IMR-90 (cell line): ENCODE measurements around the gene PSMA7. TPM values are rescaled to one million over a fixed set of nuclear protein-coding genes. Genes with fewer than 3 reads are reported as not detected.

Experiments
- ATAC-seq: fragments of 200-7000 bp; cut with Tn5 transposase; 2 replicates; pipeline ENCODE4 v1.9.1; 2020; ENCODE audit warnings: low read depth, mild to moderate bottlenecking, moderate library complexity
- BruUV-seq: library from RNA; stranded (reverse); fragments of 400-500 nt; replicated peaks from 2 replicates; lab custom pipeline; 2021; lab: Mats Ljungman, UMichigan
- CTCF ChIA-PET: fragments of 300-600 bp; formaldehyde crosslinking; extraction: SDS; loops from one replicate; lab custom pipeline; 2021; ENCODE audit warnings: antibody characterized with exemption; lab: Yijun Ruan, JAX
- POLR2A ChIA-PET: fragments of 300-600 bp; sonication (Branson Sonifier 250); formaldehyde crosslinking; loops from one replicate; lab custom pipeline; 2022; ENCODE audit warnings: antibody characterized with exemption; ENCODE audit not compliant: unreplicated experiment; lab: Charles Lee
- DNase-seq: peaks from one replicate; pipeline ENCODE4 v3.0.0; 2013
- H2AFZ ChIP-seq: replicated peaks from 2 replicates; pipeline ENCODE3; 2013; ENCODE audit warnings: low read length, mild to moderate bottlenecking; ENCODE audit not compliant: poor library complexity
- H2AK5ac ChIP-seq: 2 replicates; pipeline ENCODE4 v1.6.1; 2013; ENCODE audit warnings: low read depth, low read length, inconsistent platforms
- H2AK9ac ChIP-seq: replicated peaks from 2 replicates; pipeline ENCODE3; 2013; ENCODE audit warnings: mild to moderate bottlenecking, low read depth, low read length, moderate library complexity; ENCODE audit not compliant: poor library complexity
- H2BK120ac ChIP-seq: 2 replicates; pipeline ENCODE4 v1.6.1; 2013; ENCODE audit warnings: low read depth, low read length, inconsistent platforms
- H2BK15ac ChIP-seq: 3 replicates; pipeline ENCODE4 v1.6.1; 2013; ENCODE audit warnings: low read depth, low read length, inconsistent platforms
- H2BK20ac ChIP-seq: 2 replicates; pipeline ENCODE4 v1.6.1; 2013; ENCODE audit warnings: low read depth, mild to moderate bottlenecking, inconsistent platforms, low read length, moderate library complexity
- H2BK5ac ChIP-seq: 2 replicates; pipeline ENCODE4 v1.6.1; 2013; ENCODE audit warnings: mild to moderate bottlenecking, low read depth, low read length, inconsistent platforms; ENCODE audit not compliant: poor library complexity, severe bottlenecking
- H3K14ac ChIP-seq: replicated peaks from 2 replicates; pipeline ENCODE4 v1.6.1; 2013; ENCODE audit warnings: low read depth, low read length, inconsistent platforms
- H3K18ac ChIP-seq: 2 replicates; pipeline ENCODE4 v1.6.1; 2013; ENCODE audit warnings: low read depth, low read length, control low read depth
- H3K23ac ChIP-seq: 2 replicates; pipeline ENCODE4 v1.6.1; 2013; ENCODE audit warnings: low read depth, low read length, inconsistent platforms
- H3K27ac ChIP-seq: 2 replicates; pipeline ENCODE4 v1.5.1; 2013; ENCODE audit warnings: mild to moderate bottlenecking, control low read depth, low read length; ENCODE audit not compliant: insufficient read depth
- H3K27me3 ChIP-seq: 2 replicates; pipeline ENCODE4 v1.6.1; 2013; ENCODE audit warnings: low read length; ENCODE audit not compliant: control insufficient read depth, insufficient read depth
- H3K36me3 ChIP-seq: 2 replicates; pipeline ENCODE4 v1.6.1; 2013; ENCODE audit warnings: low read length, mixed read lengths; ENCODE audit not compliant: control insufficient read depth, insufficient read depth
- H3K4ac ChIP-seq: 2 replicates; pipeline ENCODE4 v1.6.1; 2013; ENCODE audit warnings: low read depth, low read length, inconsistent platforms
- H3K4me1 ChIP-seq: 2 replicates; pipeline ENCODE4 v1.6.1; 2013; ENCODE audit warnings: low read length, mixed read lengths; ENCODE audit not compliant: control insufficient read depth, insufficient read depth
- H3K4me2 ChIP-seq: 2 replicates; pipeline ENCODE4 v1.6.1; 2013; ENCODE audit warnings: low read depth, mild to moderate bottlenecking, control low read depth, low read length, moderate library complexity
- H3K4me3 ChIP-seq: 2 replicates; pipeline ENCODE4 v1.5.1; 2013; ENCODE audit warnings: low read depth, mild to moderate bottlenecking, control low read depth, low read length, moderate library complexity; ENCODE audit not compliant: insufficient read depth
- H3K56ac ChIP-seq: 2 replicates; pipeline ENCODE4 v1.6.1; 2013; ENCODE audit warnings: low read length, inconsistent platforms; ENCODE audit not compliant: insufficient read depth; ENCODE audit errors: extremely low read depth
- H3K79me1 ChIP-seq, 2 experiments: 2 replicates each; pipeline ENCODE4 v1.6.1; 2013; ENCODE audit warnings: low read length in 2 of 2, inconsistent platforms in 1 of 2, low read depth in 1 of 2
- H3K9ac ChIP-seq: 2 replicates; pipeline ENCODE4 v1.6.1; 2013; ENCODE audit warnings: low read depth, low read length, control low read depth
- H3K9me1 ChIP-seq: 2 replicates; pipeline ENCODE4 v1.6.1; 2013; ENCODE audit warnings: low read length, inconsistent platforms; ENCODE audit not compliant: insufficient read depth
- H3K9me3 ChIP-seq: 2 replicates; pipeline ENCODE4 v1.6.1; 2013; ENCODE audit warnings: low read length; ENCODE audit not compliant: control insufficient read depth, insufficient read depth
- H4K20me1 ChIP-seq: 2 replicates; pipeline ENCODE4 v1.6.1; 2013; ENCODE audit warnings: low read length, inconsistent platforms; ENCODE audit not compliant: insufficient read depth
- H4K5ac ChIP-seq: 2 replicates; pipeline ENCODE4 v1.6.1; 2013; ENCODE audit warnings: mild to moderate bottlenecking, low read depth, low read length, control low read depth
- H4K8ac ChIP-seq, 2 experiments: 2 replicates each; pipeline ENCODE4 v1.6.1; 2013; ENCODE audit warnings: low read depth in 2 of 2, low read length in 2 of 2, control low read depth in 1 of 2, inconsistent platforms in 1 of 2
- H4K91ac ChIP-seq: 2 replicates; pipeline ENCODE4 v1.6.1; 2013; ENCODE audit warnings: low read depth, low read length, inconsistent platforms; ENCODE audit not compliant: insufficient read depth
- BHLHE40 ChIP-seq: fragments of 150-350 bp; IDR thresholded peaks from 2 replicates; pipeline ENCODE4 v1.6.1; 2016; ENCODE audit warnings: mild to moderate bottlenecking, low read depth, low read length
- ELK1 ChIP-seq: fragments of 150-350 bp; IDR thresholded peaks from 2 replicates; pipeline ENCODE4 v1.6.1; 2016; ENCODE audit warnings: low read depth, mild to moderate bottlenecking, low read length, moderate library complexity, borderline replicate concordance
- MAFK ChIP-seq: IDR thresholded peaks from 2 replicates; pipeline ENCODE4 v1.6.1; 2012; ENCODE audit warnings: low read depth, low read length, improper control_type of control experiment
- MXI1 ChIP-seq: IDR thresholded peaks from 2 replicates; pipeline ENCODE4 v1.6.1; 2012; ENCODE audit warnings: low read depth, mild to moderate bottlenecking, low read length, moderate library complexity, borderline replicate concordance
- POLR2A ChIP-seq: IDR thresholded peaks from 2 replicates; pipeline ENCODE4 v1.6.1; 2012; ENCODE audit warnings: mild to moderate bottlenecking, low read depth, low read length
- WGBS, 2 experiments: methylation state at CpG; one replicate each; pipeline versions ENCODE4 v1.1.5 to v1.1.7; 2013; ENCODE audit warnings: missing lambda C conversion rate in 2 of 2; ENCODE audit not compliant: insufficient read length in 1 of 2; ENCODE audit errors: extremely low coverage in 2 of 2; 5-methylcytosine and 5-hydroxymethylcytosine counted together
- dilution Hi-C: fragments of 300-500 bp; cut with HindIII; formaldehyde crosslinking; loops from one replicate; pipeline ENCODE4 v1.14.3; 2018; ENCODE audit warnings: low sequenced_read_pairs; ENCODE audit not compliant: unreplicated experiment
- in situ Hi-C: fragments of 300-500 bp; cut with MboI; formaldehyde crosslinking; loops from 3 replicates; pipeline ENCODE4 v1.14.3; 2019; ENCODE audit warnings: low sequenced_read_pairs, inconsistent platforms, mixed read lengths
- intact Hi-C: fragments of 100-400 bp; cut with micrococcal nuclease; formaldehyde crosslinking; loops from 2 replicates; pipeline ENCODE4 v1.10.0; 2022
- polyA plus RNA-seq, 3 experiments: library from polyadenylated mRNA; depleted of rRNA; stranded (reverse); fragments of >200 nt; gene quantifications; 2 replicates each; pipeline ENCODE4 v1.2.3, GENCODE V29; 2012; ENCODE audit warnings: low replicate concordance in 1 of 3
- total RNA-seq: library from RNA; depleted of rRNA; stranded (reverse); fragments of >200 nt; gene quantifications from 2 replicates; pipeline ENCODE4 v1.2.3, GENCODE V29; 2012

PSMA7 gene
- total and polyA plus RNA-seq, 2 of the 4 experiments (the other 2 are of a cell fraction), result 417 to 458 TPM

- Histone ChIP-seq H2BK120ac (no peak overlapping the region), H3K9me1 (peaks cover 3% of the 10 kb centered on the region; the same call in 1 of the 2 replicates), H4K20me1 (peaks cover 45% of the 10 kb centered on the region), H3K4ac (no peak overlapping the region), H4K8ac (no peak overlapping the region), H3K36me3 (peaks cover 83% of the 10 kb centered on the region), H3K4me3 (no peak overlapping the region), H2BK20ac (no peak overlapping the region), H3K18ac (no peak overlapping the region), H3K9ac (no peak overlapping the region), H3K23ac (no peak overlapping the region), H3K4me1 (peaks cover 3% of the 10 kb centered on the region; the same call in 1 of the 2 replicates), H2BK5ac (no peak overlapping the region), H3K27ac (no peak overlapping the region), H3K14ac (no peak overlapping the region), H2AK5ac (no peak overlapping the region), H3K79me1 (peaks cover 21 to 73% of the 10 kb centered on the region in 2 experiments), H3K9me3 (no peaks in the 10 kb centered on the region), H4K91ac (no peak overlapping the region), H2AK9ac (peak overlapping the region; percentile 34), H3K27me3 (no peaks in the 10 kb centered on the region), H3K4me2 (no peak overlapping the region), H4K5ac (no peak overlapping the region), H2BK15ac (no peak overlapping the region), H2AFZ (no peak overlapping the region), H3K56ac (no peak overlapping the region)
- no peak for DNase-seq
- TF ChIP-seq MAFK, result no peak
- no peak for TF ChIP-seq POLR2A
- TF ChIP-seq BHLHE40, result no peak
- no peak for TF ChIP-seq ELK1
- no peak for TF ChIP-seq MXI1
- POLR2A ChIA-PET, result no interaction called here
- dilution Hi-C loops (no loop called here), intact Hi-C loops (no loop called here), in situ Hi-C loops (loop anchor here (5.0 kb wide), 1 partner anchor 108 kb away; no protein-coding TSS in a partner anchor)
- BruUV-seq, result no TSS peak
- WGBS, 2 experiments, result 93% methylated on average over 6 of the region's 20 CpGs; no CpG with 5 or more reads in 1 of the 2 experiments
- no peak for ATAC-seq
- CTCF ChIA-PET, result no interaction called here
Observed at GRCh38 chr20:62129731-62130531, 13.3 kb downstream of the PSMA7 start.
